Gastrocnemius medialis (tissue), 4 donors: Measurements from ENCODE around the gene AGBL1. TPM values are rescaled to one million over a fixed set of nuclear protein-coding genes. Genes with fewer than 3 reads are reported as not detected.

Experiments
- ATAC-seq, 2 donors: fragments of 150-250 bp; one replicate each; pipeline ENCODE4 v1.9.1; 2016
- DNase-seq, 2 donors: peaks; one replicate each; pipeline ENCODE4 v3.0.0-alpha.2; 2019
- H3K27ac ChIP-seq, 4 donors: fragments of 200-600 bp; sonication (generic); 1 replicate in 1 of 4; 2 replicates in 3 of 4; pipeline ENCODE4 v1.5.1; 2016 to 2018; ENCODE audit warnings: mild to moderate bottlenecking in 2 of 4, moderate library complexity in 1 of 4
- H3K27me3 ChIP-seq, 3 donors: fragments of 200-600 bp; sonication (generic) in 2 of 3; 1 replicate in 1 of 3; 2 replicates in 2 of 3; pipeline versions ENCODE4 v1.5.1 to v1.6.0; 2016 to 2019; ENCODE audit warnings: mild to moderate bottlenecking in 1 of 3, moderate library complexity in 1 of 3
- H3K36me3 ChIP-seq, 2 donors: fragments of 200-600 bp; sonication (generic) in 1 of 2; one replicate each; pipeline ENCODE4 v1.5.1; 2017 to 2018
- H3K4me1 ChIP-seq, 2 donors: fragments of 200-600 bp; sonication (generic) in 1 of 2; one replicate each; pipeline ENCODE4 v1.5.1; 2016 to 2017; ENCODE audit warnings: mild to moderate bottlenecking in 2 of 2
- H3K4me3 ChIP-seq, 4 donors: fragments of 200-600 bp; sonication (generic) in 3 of 4; 1 replicate in 1 of 4; 2 replicates in 3 of 4; pipeline ENCODE4 v1.5.1; 2016 to 2019; ENCODE audit warnings: mild to moderate bottlenecking in 2 of 4
- H3K9me3 ChIP-seq, 3 donors: fragments of 200-600 bp; sonication (generic) in 2 of 3; 1 replicate in 1 of 3; 2 replicates in 2 of 3; pipeline ENCODE4 v1.5.1; 2016 to 2019
- CTCF ChIP-seq, 5 experiments: fragments of 450-650 bp in 3 of 5; fragments of 200-600 bp in 2 of 5; sonication (generic) in 2 of 5; IDR thresholded peaks in 4 of 5; conservative IDR thresholded peaks in 1 of 5; 1 replicate in 4 of 5; 2 replicates in 1 of 5; pipeline ENCODE4 v1.5.1; 2016 to 2019; ENCODE audit warnings: antibody characterized with exemption in 5 of 5, mild to moderate bottlenecking in 3 of 5, moderate library complexity in 3 of 5
- POLR2A ChIP-seq, 2 donors: fragments of 450-650 bp; IDR thresholded peaks; one replicate each; pipeline ENCODE4 v1.6.1; 2017; ENCODE audit warnings: antibody characterized with exemption in 2 of 2, mild to moderate bottlenecking in 2 of 2, moderate library complexity in 2 of 2
- in situ Hi-C, 4 donors: fragments of 200-750 bp; cut with MboI; loops; one replicate each; pipeline versions ENCODE4 v1.15.0 to v1.8.0; 2017; ENCODE audit warnings: low sequenced_read_pairs in 4 of 4
- intact Hi-C: fragments of 100-400 bp; cut with DNase I; formaldehyde crosslinking; loops from one replicate; pipeline ENCODE4 v1.15.1; 2023; ENCODE audit warnings: low total_unique reads
- total RNA-seq, 4 donors: library from RNA; depleted of rRNA; stranded (reverse); fragments of >200 nt; gene quantifications; one replicate each; pipeline versions ENCODE4 v1.1.0 to v1.2.3, GENCODE V29; 2016

The AGBL1 gene
- total RNA-seq, 4 donors from 2014 or later = 3.8 to 29.7 (median 15.9) TPM

GRCh38 chr15:86213888-86214287 is 134.2 kb downstream of the AGBL1 start:
- no peak overlapping the region for H3K27ac ChIP-seq
- intact Hi-C loops = no loop called here
- H3K36me3 ChIP-seq = no peaks in the 10 kb centered on the region
- TF ChIP-seq POLR2A (IDR thresholded peaks at IDR 0.05) (no peak), CTCF (IDR thresholded peaks at IDR 0.05 in 4 of 5, conservative IDR thresholded peaks at IDR 0.05 in 1 of 5) (no peak)
- no peaks in the 10 kb centered on the region for H3K27me3 ChIP-seq
- H3K4me1 ChIP-seq = peaks cover 8 to 9% of the 10 kb centered on the region in 2 donors
- DNase-seq = no peak
- in situ Hi-C loops = no loop called here
- H3K9me3 ChIP-seq = no peaks in the 10 kb centered on the region
- no peak for ATAC-seq
- H3K4me3 ChIP-seq = no peak overlapping the region

- H3K4me1 ChIP-seq = no peaks in the 10 kb centered on the region
- no peak for TF ChIP-seq POLR2A (IDR thresholded peaks at IDR 0.05)
- TF ChIP-seq CTCF (IDR thresholded peaks at IDR 0.05 in 4 of 5, conservative IDR thresholded peaks at IDR 0.05 in 1 of 5) = no peak
- no peaks in the 10 kb centered on the region for H3K36me3 ChIP-seq
- no peak overlapping the region for H3K27ac ChIP-seq
- ATAC-seq = no peak
- H3K27me3 ChIP-seq = no peaks in the 10 kb centered on the region
- H3K4me3 ChIP-seq = no peak overlapping the region
- DNase-seq = no peak
- in situ Hi-C loops (no loop called here), intact Hi-C loops (no loop called here)
- H3K9me3 ChIP-seq = no peaks in the 10 kb centered on the region
Measured at GRCh38 chr15:86221119-86221518, 141.4 kb downstream of the AGBL1 start.

GRCh38 chr15:86229306-86229705 is 149.6 kb downstream of the AGBL1 start:
- intact Hi-C loops = no loop called here
- no peak overlapping the region for H3K4me3 ChIP-seq
- H3K4me1 ChIP-seq = no peaks in the 10 kb centered on the region
- no peak for DNase-seq
- no peaks in the 10 kb centered on the region for H3K36me3 ChIP-seq
- in situ Hi-C loops = loop anchor here in 3 of 4 donors (25.0 kb wide), 2 partner anchors 367 to 508 kb away; no protein-coding TSS in a partner anchor
- no peaks in the 10 kb centered on the region for H3K27me3 ChIP-seq
- TF ChIP-seq POLR2A (IDR thresholded peaks at IDR 0.05) (no peak), CTCF (IDR thresholded peaks at IDR 0.05 in 4 of 5, conservative IDR thresholded peaks at IDR 0.05 in 1 of 5) (no peak)
- no peaks in the 10 kb centered on the region for H3K9me3 ChIP-seq
- ATAC-seq = no peak
- H3K27ac ChIP-seq = no peak overlapping the region

- intact Hi-C loops (no loop called here), in situ Hi-C loops (loop anchor here (10.0 to 25.0 kb wide), 3 partner anchors 365 to 507 kb away; no protein-coding TSS in a partner anchor)
- Histone ChIP-seq H3K9me3 (no peaks in the 10 kb centered on the region), H3K27ac (no peak overlapping the region), H3K27me3 (no peaks in the 10 kb centered on the region), H3K4me3 (no peak overlapping the region), H3K4me1 (no peaks in the 10 kb centered on the region), H3K36me3 (no peaks in the 10 kb centered on the region)
- TF ChIP-seq CTCF (IDR thresholded peaks at IDR 0.05 in 4 of 5, conservative IDR thresholded peaks at IDR 0.05 in 1 of 5) = no peak
- no peak for TF ChIP-seq POLR2A (IDR thresholded peaks at IDR 0.05)
- no peak for ATAC-seq
- no peak for DNase-seq
Measured at GRCh38 chr15:86229936-86230335, 150.3 kb downstream of the AGBL1 start.
